ENCODE results near the gene ATXN2.

Gene ATXN2

GRCh38 chr12:111424189-111424792, 174.8 kb downstream of the ATXN2 start:
- DNase-seq (ENCODE audit: extremely low read depth in 1 of 2, low read depth in 1 of 2) = no peak

- no peak for DNase-seq (ENCODE audit: extremely low read depth in 1 of 2, low read depth in 1 of 2)
Observed at GRCh38 chr12:111420494-111420893, 178.6 kb downstream of the ATXN2 start.

GRCh38 chr12:111419784-111420183, 179.3 kb downstream of the ATXN2 start:
- no peak for DNase-seq (ENCODE audit: extremely low read depth in 1 of 2, low read depth in 1 of 2)

GRCh38 chr12:111418594-111418880, 180.6 kb downstream of the ATXN2 start:
- no peak for DNase-seq (ENCODE audit: extremely low read depth in 1 of 2, low read depth in 1 of 2)

GRCh38 chr12:111417784-111418593, 181.1 kb downstream of the ATXN2 start:
- DNase-seq (ENCODE audit: extremely low read depth in 1 of 2, low read depth in 1 of 2) = no peak

- no peak for DNase-seq (ENCODE audit: extremely low read depth in 1 of 2, low read depth in 1 of 2)
Observed at GRCh38 chr12:111417290-111417689, 181.8 kb downstream of the ATXN2 start.

GRCh38 chr12:111414711-111415252, 184.3 kb downstream of the ATXN2 start:
- no peak for DNase-seq (ENCODE audit: extremely low read depth in 1 of 2, low read depth in 1 of 2)

- no peak for DNase-seq (ENCODE audit: extremely low read depth in 1 of 2, low read depth in 1 of 2)
Observed at GRCh38 chr12:111413442-111414086, 185.6 kb downstream of the ATXN2 start.

GRCh38 chr12:111412830-111413441, 186.2 kb downstream of the ATXN2 start:
- no peak for DNase-seq (ENCODE audit: extremely low read depth in 1 of 2, low read depth in 1 of 2)

- no peak for DNase-seq (ENCODE audit: extremely low read depth in 1 of 2, low read depth in 1 of 2)
Observed at GRCh38 chr12:111412007-111412829, 186.9 kb downstream of the ATXN2 start.

GRCh38 chr12:111411185-111411764, 187.8 kb downstream of the ATXN2 start:
- DNase-seq (ENCODE audit: extremely low read depth in 1 of 2, low read depth in 1 of 2) = no peak

- DNase-seq (ENCODE audit: extremely low read depth in 1 of 2, low read depth in 1 of 2) = no peak
Observed at GRCh38 chr12:111410431-111411184, 188.5 kb downstream of the ATXN2 start.

- DNase-seq (ENCODE audit: extremely low read depth in 1 of 2, low read depth in 1 of 2) = no peak
Observed at GRCh38 chr12:111409780-111410430, 189.2 kb downstream of the ATXN2 start.

GRCh38 chr12:111409403-111409779, 189.7 kb downstream of the ATXN2 start:
- DNase-seq (ENCODE audit: extremely low read depth in 1 of 2, low read depth in 1 of 2) = no peak

- DNase-seq (ENCODE audit: extremely low read depth in 1 of 2, low read depth in 1 of 2) = no peak
Observed at GRCh38 chr12:111408686-111409402, 190.3 kb downstream of the ATXN2 start.

GRCh38 chr12:111408116-111408440, 191.0 kb downstream of the ATXN2 start:
- no peak for DNase-seq (ENCODE audit: extremely low read depth in 1 of 2, low read depth in 1 of 2)

- no peak for DNase-seq (ENCODE audit: extremely low read depth in 1 of 2, low read depth in 1 of 2)
Observed at GRCh38 chr12:111407377-111408115, 191.6 kb downstream of the ATXN2 start.

All from activated CD8-positive, alpha-beta memory T cell treated with anti-CD3 and anti-CD28 coated beads for 1 hour (primary cell).